Hepatocyte (in vitro differentiated cells): ENCODE measurements around the gene PTTG1IP. TPM values are rescaled to one million over a fixed set of nuclear protein-coding genes. Genes with fewer than 3 reads are reported as not detected.
"Not testable (repeated sequence)": the region's sequence is repeated elsewhere in the genome, so short reads cannot be mapped to it uniquely, and the experiment has no call there.

Source experiments
- DNase-seq: peaks from one replicate; pipeline ENCODE4 v3.0.0-alpha.2; 2016; ENCODE audit warnings: low spot score
- H2AFZ ChIP-seq: fragments of 200-600 bp; sonication (generic); 2 replicates; pipeline ENCODE4 v1.6.0; 2016; ENCODE audit warnings: antibody characterized with exemption, mild to moderate bottlenecking
- H3K27ac ChIP-seq: fragments of 200-600 bp; sonication (generic); 2 replicates; pipeline ENCODE4 v1.5.1; 2016; ENCODE audit warnings: mild to moderate bottlenecking
- H3K27me3 ChIP-seq: fragments of 200-600 bp; sonication (generic); 2 replicates; pipeline ENCODE4 v1.6.1; 2016
- H3K36me3 ChIP-seq: fragments of 200-600 bp; sonication (generic); replicated peaks from 2 replicates; pipeline ENCODE4 v1.5.1; 2016; ENCODE audit warnings: low read depth; ENCODE audit not compliant: insufficient read depth
- H3K4me1 ChIP-seq: fragments of 200-600 bp; sonication (generic); 2 replicates; pipeline ENCODE4 v1.5.1; 2016; ENCODE audit warnings: mild to moderate bottlenecking, moderate library complexity; ENCODE audit not compliant: insufficient read depth
- H3K4me2 ChIP-seq: fragments of 200-600 bp; sonication (generic); 2 replicates; pipeline ENCODE4 v1.6.0; 2016
- H3K4me3 ChIP-seq: fragments of 200-600 bp; sonication (generic); 2 replicates; pipeline ENCODE4 v1.5.1; 2016; ENCODE audit warnings: mild to moderate bottlenecking
- H3K79me2 ChIP-seq: fragments of 200-600 bp; sonication (generic); 2 replicates; pipeline ENCODE4 v1.6.0; 2017; ENCODE audit warnings: mild to moderate bottlenecking
- H3K9me2 ChIP-seq: fragments of 200-600 bp; sonication (generic); replicated peaks from 2 replicates; pipeline ENCODE4 v1.6.0; 2017; ENCODE audit warnings: mild to moderate bottlenecking; ENCODE audit not compliant: insufficient read depth
- H3K9me3 ChIP-seq: fragments of 200-600 bp; sonication (generic); 2 replicates; pipeline ENCODE4 v1.5.1; 2016; ENCODE audit warnings: low read depth, mild to moderate bottlenecking
- H4K20me1 ChIP-seq: fragments of 200-600 bp; sonication (generic); 2 replicates; pipeline ENCODE4 v1.6.0; 2016; ENCODE audit warnings: mild to moderate bottlenecking; ENCODE audit not compliant: insufficient read depth, poor library complexity, severe bottlenecking
- CTCF ChIP-seq: fragments of 200-600 bp; sonication (generic); IDR thresholded peaks from 2 replicates; pipeline ENCODE4 v1.5.1; 2016; ENCODE audit warnings: antibody characterized with exemption, mild to moderate bottlenecking; ENCODE audit not compliant: poor library complexity
- EZH2 ChIP-seq: fragments of 200-600 bp; sonication (generic); IDR thresholded peaks from 2 replicates; pipeline ENCODE4 v1.6.1; 2016; ENCODE audit warnings: antibody characterized with exemption, mild to moderate bottlenecking, borderline replicate concordance
- EZH2phosphoT487 ChIP-seq: fragments of 200-600 bp; sonication (generic); IDR thresholded peaks from one replicate; pipeline ENCODE4 v1.6.1; 2018; ENCODE audit warnings: antibody characterized with exemption, mild to moderate bottlenecking, low read depth, moderate library complexity; ENCODE audit not compliant: unreplicated experiment, severe bottlenecking
- WGBS: methylation state at CpG from one replicate; pipeline ENCODE4 v1.1.6; 2016; ENCODE audit warnings: low lambda C conversion rate; ENCODE audit errors: missing lambda C conversion rate; 5-methylcytosine and 5-hydroxymethylcytosine counted together
- polyA plus RNA-seq: library from polyadenylated mRNA; unstranded; fragments of >200 nt; fragmentation: Nextera tagmentation; extraction: Ambion mirVana; gene quantifications from 2 replicates; pipeline ENCODE4 v1.2.1, GENCODE V29; 2016
- total RNA-seq: library from RNA; depleted of rRNA; stranded (reverse); fragments of >200 nt; gene quantifications from 2 replicates; pipeline ENCODE4 v1.2.3, GENCODE V29; 2014

Gene PTTG1IP
- total and polyA plus RNA-seq, 2 experiments from 2014 or later, result 344 to 362 TPM

- H3K4me2 ChIP-seq, result no peak overlapping the region
- no peak overlapping the region for H2AFZ ChIP-seq
- H3K9me3 ChIP-seq, result no peaks in the 10 kb centered on the region
- no peaks in the 10 kb centered on the region for H3K36me3 ChIP-seq
- H3K4me1 ChIP-seq, result no peaks in the 10 kb centered on the region
- no peaks in the 10 kb centered on the region for H3K27me3 ChIP-seq
- H3K27ac ChIP-seq, result no peak overlapping the region
- no peaks in the 10 kb centered on the region for H4K20me1 ChIP-seq
- no peaks in the 10 kb centered on the region for H3K79me2 ChIP-seq
- no peak for DNase-seq
- WGBS, result 91% methylated on average over 5 of the region's 5 CpGs
- no peak for TF ChIP-seq EZH2phosphoT487
- TF ChIP-seq EZH2, result no peak
- TF ChIP-seq CTCF, result no peak
- no peak overlapping the region for H3K4me3 ChIP-seq
- H3K9me2 ChIP-seq, result no peaks in the 10 kb centered on the region
Measured at GRCh38 chr21:44833663-44834062, 39.8 kb downstream of the PTTG1IP start.

- not testable (repeated sequence) for DNase-seq, H2AFZ ChIP-seq, H3K4me3 ChIP-seq, H3K36me3 ChIP-seq, H4K20me1 ChIP-seq, H3K4me1 ChIP-seq, H3K9me3 ChIP-seq, H3K4me2 ChIP-seq, H3K79me2 ChIP-seq, H3K27me3 ChIP-seq, H3K9me2 ChIP-seq, H3K27ac ChIP-seq
- 88% methylated on average over 23 of the region's 23 CpGs for WGBS
Measured at GRCh38 chr21:44832516-44833255, 40.8 kb downstream of the PTTG1IP start.

GRCh38 chr21:44831227-44831860 is 42.1 kb downstream of the PTTG1IP start:
- Histone ChIP-seq H3K9me2 (no peaks in the 10 kb centered on the region), H3K4me3 (no peak overlapping the region), H3K9me3 (peaks cover 6% of the 10 kb centered on the region), H4K20me1 (no peaks in the 10 kb centered on the region), H2AFZ (no peak overlapping the region), H3K4me2 (no peak overlapping the region), H3K27me3 (no peaks in the 10 kb centered on the region), H3K4me1 (no peaks in the 10 kb centered on the region), H3K27ac (no peak overlapping the region), H3K79me2 (no peaks in the 10 kb centered on the region), H3K36me3 (no peaks in the 10 kb centered on the region)
- DNase-seq, result no peak
- TF ChIP-seq EZH2 (no peak), CTCF (no peak), EZH2phosphoT487 (no peak)
- WGBS, result 67% methylated on average over 7 of the region's 7 CpGs

DNA sequence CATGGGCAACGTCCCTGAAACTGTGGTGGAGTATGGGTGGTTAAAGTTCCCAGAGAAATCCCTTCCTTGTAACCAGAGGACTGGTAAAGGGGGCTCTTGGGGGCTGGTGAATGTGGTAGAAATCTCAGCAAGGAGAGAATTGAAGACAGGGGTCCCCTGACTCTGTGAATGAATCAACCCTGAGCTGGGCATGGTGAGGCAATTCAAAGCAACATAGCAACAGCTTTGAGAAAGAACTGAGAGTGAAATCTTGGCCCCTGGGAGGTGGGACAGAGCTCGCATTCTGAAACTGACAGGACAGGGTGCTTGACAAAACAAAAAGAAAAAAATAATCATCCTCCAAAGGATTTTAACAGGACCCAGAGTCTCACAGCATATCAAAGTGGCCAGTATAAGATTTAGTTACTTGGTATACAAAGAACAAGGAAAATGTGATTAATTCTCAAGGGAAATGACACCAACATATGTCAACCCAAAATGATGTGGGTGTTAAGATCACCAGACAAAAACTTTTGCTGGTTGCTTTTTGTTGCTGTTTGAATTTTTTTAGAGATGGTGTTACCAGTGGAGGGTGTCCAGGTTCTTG is 43.9 kb downstream of the PTTG1IP start:
- 81% methylated on average over 2 of the region's 2 CpGs for WGBS
- H3K4me3 ChIP-seq, result no peak overlapping the region
- no peaks in the 10 kb centered on the region for H4K20me1 ChIP-seq
- H3K4me2 ChIP-seq, result no peak overlapping the region
- no peaks in the 10 kb centered on the region for H3K79me2 ChIP-seq
- H2AFZ ChIP-seq, result no peak overlapping the region
- H3K9me3 ChIP-seq, result peaks cover 6% of the 10 kb centered on the region
- no peak overlapping the region for H3K27ac ChIP-seq
- no peaks in the 10 kb centered on the region for H3K9me2 ChIP-seq
- H3K4me1 ChIP-seq, result no peaks in the 10 kb centered on the region
- H3K27me3 ChIP-seq, result no peaks in the 10 kb centered on the region
- DNase-seq, result no peak
- no peak for TF ChIP-seq EZH2
- no peak for TF ChIP-seq EZH2phosphoT487
- no peak for TF ChIP-seq CTCF
- no peaks in the 10 kb centered on the region for H3K36me3 ChIP-seq
